Measurements from ENCODE around the gene ZC3H6. TPM values are rescaled to one million over a fixed set of nuclear protein-coding genes. Genes with fewer than 3 reads are reported as not detected.

Gene ZC3H6
- total and polyA plus RNA-seq, 5 donors from 2014 or later, result 5.1 to 18.7 (median 7.1) TPM

DNA sequence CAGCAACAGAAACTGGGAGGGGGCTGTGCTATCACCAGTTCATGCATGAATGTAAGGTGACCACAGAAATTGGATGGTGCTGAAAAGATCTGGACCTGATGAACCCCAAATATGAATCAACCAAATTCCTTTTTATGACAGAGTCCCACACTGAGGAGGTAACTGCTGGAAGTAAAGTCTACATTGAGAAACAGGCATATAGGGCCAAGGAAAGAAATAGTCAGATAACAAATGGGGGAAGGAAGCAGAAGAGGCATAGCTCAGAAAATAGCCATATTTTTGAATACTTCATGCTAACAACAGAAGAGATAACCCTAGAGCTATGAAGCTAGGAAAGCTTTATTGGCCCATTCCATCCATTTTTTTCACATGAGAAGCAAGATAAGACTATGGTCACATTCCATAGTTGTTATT, 25.8 kb downstream of the ZC3H6 start:
- ATAC-seq (ENCODE audit: low read depth in 2 of 2), result no peak
- Histone ChIP-seq H3K27me3 (ENCODE audit: control insufficient read depth, insufficient read depth, low read length) (no peaks in the 10 kb centered on the region), H3K36me3 (ENCODE audit: control insufficient read depth, insufficient read depth, low read length) (peaks cover 31% of the 10 kb centered on the region), H3K9me3 (ENCODE audit: control insufficient read depth in 2 of 2, low read length in 2 of 2) (no peaks in the 10 kb centered on the region), H3K4me3 (ENCODE audit: low read depth, low read length) (no peak overlapping the region), H3K4me1 (ENCODE audit: control insufficient read depth, insufficient read depth, low read length, poor library complexity, severe bottlenecking) (no peaks in the 10 kb centered on the region), H3K27ac (ENCODE audit: insufficient read depth, low read length, poor library complexity, severe bottlenecking) (no peak overlapping the region)
- Mint-ChIP-seq H3K27me3 (no peaks in the 10 kb centered on the region), H3K36me3 (peaks cover 35% of the 10 kb centered on the region), H3K27ac (no peak overlapping the region), H3K9me3 (peaks cover 0 to 2% (median 0%) of the 10 kb centered on the region in 7 donors), H3K4me1 (peaks cover 5 to 16% (median 9%) of the 10 kb centered on the region in 4 donors), H3K4me3 (no peak overlapping the region)
- no peak for DNase-seq

DNA sequence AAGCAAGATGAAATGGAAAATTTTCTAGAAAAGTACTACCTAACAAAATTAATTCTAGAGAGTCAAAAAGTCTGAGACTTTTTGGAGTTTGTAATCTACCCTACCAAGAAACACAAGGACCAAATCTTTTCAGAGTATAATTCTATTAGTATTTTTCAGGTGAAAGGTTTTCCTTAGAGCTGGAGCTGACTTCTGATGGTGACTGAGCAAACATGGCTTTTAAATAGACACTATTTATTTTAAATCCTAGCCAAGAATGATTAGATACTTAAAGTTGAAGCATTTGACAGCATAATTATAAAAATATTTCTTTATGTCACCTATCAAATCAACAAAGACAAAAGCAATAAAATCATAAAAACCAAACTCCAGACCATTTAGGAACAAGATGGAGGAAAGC, 26.6 kb downstream of the ZC3H6 start:
- Mint-ChIP-seq H3K9me3 (peaks cover 0 to 2% (median 0%) of the 10 kb centered on the region in 7 donors), H3K27ac (no peak overlapping the region), H3K4me3 (no peak overlapping the region), H3K4me1 (peaks cover 1 to 11% (median 7%) of the 10 kb centered on the region in 4 donors), H3K36me3 (peaks cover 35% of the 10 kb centered on the region), H3K27me3 (no peaks in the 10 kb centered on the region)
- Histone ChIP-seq H3K27ac (ENCODE audit: insufficient read depth, low read length, poor library complexity, severe bottlenecking) (no peak overlapping the region), H3K4me1 (ENCODE audit: control insufficient read depth, insufficient read depth, low read length, poor library complexity, severe bottlenecking) (no peaks in the 10 kb centered on the region), H3K9me3 (ENCODE audit: control insufficient read depth in 2 of 2, low read length in 2 of 2) (no peaks in the 10 kb centered on the region), H3K27me3 (ENCODE audit: control insufficient read depth, insufficient read depth, low read length) (no peaks in the 10 kb centered on the region), H3K36me3 (ENCODE audit: control insufficient read depth, insufficient read depth, low read length) (peaks cover 36% of the 10 kb centered on the region), H3K4me3 (ENCODE audit: low read depth, low read length) (no peak overlapping the region)
- no peak for DNase-seq
- ATAC-seq (ENCODE audit: low read depth in 2 of 2), result no peak

DNA sequence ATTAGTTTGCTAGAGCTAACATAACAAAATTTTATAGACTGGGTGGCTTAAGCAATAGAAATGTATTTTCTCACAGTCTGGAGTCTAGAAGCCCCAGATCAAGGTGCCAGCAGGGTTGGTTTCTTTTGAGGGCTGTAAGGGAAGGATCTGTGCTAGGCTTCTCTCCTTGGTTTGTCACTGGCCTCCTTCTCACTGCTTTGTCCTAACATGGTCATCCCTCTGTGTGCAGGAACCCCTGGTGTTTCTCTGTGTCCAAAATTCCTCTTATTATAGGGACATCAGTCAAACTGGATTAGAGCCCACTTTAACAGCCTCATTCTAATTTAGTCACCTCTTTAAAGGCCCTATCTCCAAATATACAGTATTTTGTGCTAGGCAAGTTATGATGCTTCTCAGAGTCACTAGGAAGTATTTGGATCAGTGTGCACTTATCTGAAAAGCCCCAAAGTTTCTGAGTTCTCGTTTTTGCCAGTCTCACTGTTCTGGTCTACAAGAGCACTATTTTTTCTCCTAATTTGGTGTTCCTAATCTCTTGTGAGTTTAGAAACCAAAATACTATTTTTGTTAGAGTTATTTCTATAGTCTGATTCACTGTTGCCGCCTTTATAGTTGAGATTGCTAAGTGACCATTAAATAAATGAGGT, 29.0 kb downstream of the ZC3H6 start:
- Mint-ChIP-seq H3K27ac (no peak overlapping the region), H3K4me3 (no peak overlapping the region), H3K36me3 (peaks cover 42% of the 10 kb centered on the region), H3K9me3 (peaks cover 0 to 2% (median 0%) of the 10 kb centered on the region in 7 donors), H3K4me1 (peaks cover 0 to 8% (median 7%) of the 10 kb centered on the region in 4 donors), H3K27me3 (no peaks in the 10 kb centered on the region)
- Histone ChIP-seq H3K4me1 (ENCODE audit: control insufficient read depth, insufficient read depth, low read length, poor library complexity, severe bottlenecking) (no peaks in the 10 kb centered on the region), H3K27ac (ENCODE audit: insufficient read depth, low read length, poor library complexity, severe bottlenecking) (no peak overlapping the region), H3K4me3 (ENCODE audit: low read depth, low read length) (no peak overlapping the region), H3K36me3 (ENCODE audit: control insufficient read depth, insufficient read depth, low read length) (peaks cover 43% of the 10 kb centered on the region), H3K9me3 (ENCODE audit: control insufficient read depth in 2 of 2, low read length in 2 of 2) (no peaks in the 10 kb centered on the region), H3K27me3 (ENCODE audit: control insufficient read depth, insufficient read depth, low read length) (no peaks in the 10 kb centered on the region)
- no peak for ATAC-seq (ENCODE audit: low read depth in 2 of 2)
- DNase-seq, result no peak

DNA sequence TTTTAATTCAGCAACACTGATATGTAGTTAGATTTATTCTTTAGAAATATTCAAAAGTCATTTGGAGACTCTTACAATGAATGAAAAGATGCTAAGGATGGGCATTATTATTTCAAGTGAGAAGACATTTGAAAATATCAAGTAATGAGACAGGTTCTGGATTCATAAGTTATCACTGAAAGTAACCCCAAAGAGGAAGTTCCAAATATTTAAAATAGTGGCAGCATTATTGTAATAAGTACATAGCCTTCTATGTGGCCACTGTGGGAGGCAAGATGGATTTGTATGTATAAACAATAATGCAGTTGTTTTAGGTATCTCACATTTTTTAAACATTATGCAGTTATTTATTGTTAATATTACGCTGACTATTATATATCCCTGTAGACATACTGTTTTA, 29.7 kb downstream of the ZC3H6 start:
- peaks cover 0 to 2% (median 0%) of the 10 kb centered on the region in 7 donors for H3K9me3 Mint-ChIP-seq
- H3K27me3 ChIP-seq (ENCODE audit: control insufficient read depth, insufficient read depth, low read length), result no peaks in the 10 kb centered on the region
- no peak overlapping the region for H3K27ac Mint-ChIP-seq
- peaks cover 48% of the 10 kb centered on the region for H3K36me3 ChIP-seq (ENCODE audit: control insufficient read depth, insufficient read depth, low read length)
- no peak for ATAC-seq (ENCODE audit: low read depth in 2 of 2)
- H3K4me3 Mint-ChIP-seq, result no peak overlapping the region
- no peak overlapping the region for H3K4me3 ChIP-seq (ENCODE audit: low read depth, low read length)
- no peak for DNase-seq
- H3K27me3 Mint-ChIP-seq, result no peaks in the 10 kb centered on the region
- H3K9me3 ChIP-seq (ENCODE audit: control insufficient read depth in 2 of 2, low read length in 2 of 2), result no peaks in the 10 kb centered on the region
- H3K27ac ChIP-seq (ENCODE audit: insufficient read depth, low read length, poor library complexity, severe bottlenecking), result no peak overlapping the region
- peaks cover 0 to 8% (median 6%) of the 10 kb centered on the region in 4 donors for H3K4me1 Mint-ChIP-seq
- no peaks in the 10 kb centered on the region for H3K4me1 ChIP-seq (ENCODE audit: control insufficient read depth, insufficient read depth, low read length, poor library complexity, severe bottlenecking)
- peaks cover 42% of the 10 kb centered on the region for H3K36me3 Mint-ChIP-seq

DNA sequence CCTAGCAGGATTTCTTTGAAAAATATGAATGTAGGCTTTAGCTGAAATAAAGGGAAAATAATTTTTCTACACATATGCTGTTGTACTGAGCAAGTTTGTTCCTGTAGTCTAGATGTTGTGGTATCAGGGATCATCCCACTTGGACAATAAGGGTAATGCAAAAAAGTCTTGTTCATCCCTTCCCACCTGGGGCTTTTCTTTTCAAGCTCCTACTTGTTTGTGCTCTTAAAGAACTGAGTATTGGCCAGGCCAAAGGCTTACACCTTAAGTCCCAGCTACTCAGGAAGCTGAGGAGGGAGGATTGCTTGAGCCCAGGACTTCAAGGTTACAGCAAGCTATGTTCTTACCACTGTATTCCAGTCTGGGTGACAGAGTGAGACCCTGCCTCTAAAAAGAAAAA, 35.5 kb downstream of the ZC3H6 start:
- Histone ChIP-seq H3K27ac (ENCODE audit: insufficient read depth, low read length, poor library complexity, severe bottlenecking) (no peak overlapping the region), H3K9me3 (ENCODE audit: control insufficient read depth in 2 of 2, low read length in 2 of 2) (no peaks in the 10 kb centered on the region), H3K36me3 (ENCODE audit: control insufficient read depth, insufficient read depth, low read length) (peaks cover 54% of the 10 kb centered on the region), H3K4me1 (ENCODE audit: control insufficient read depth, insufficient read depth, low read length, poor library complexity, severe bottlenecking) (no peaks in the 10 kb centered on the region), H3K27me3 (ENCODE audit: control insufficient read depth, insufficient read depth, low read length) (no peaks in the 10 kb centered on the region), H3K4me3 (ENCODE audit: low read depth, low read length) (no peak overlapping the region)
- ATAC-seq (ENCODE audit: low read depth in 2 of 2), result no peak
- H3K9me3 Mint-ChIP-seq, result no peaks in the 10 kb centered on the region
- H3K4me1 Mint-ChIP-seq, result no peaks in the 10 kb centered on the region
- H3K36me3 Mint-ChIP-seq, result peaks cover 37% of the 10 kb centered on the region
- H3K4me3 Mint-ChIP-seq, result no peak overlapping the region
- H3K27ac Mint-ChIP-seq, result no peak overlapping the region
- no peak for DNase-seq
- H3K27me3 Mint-ChIP-seq, result no peaks in the 10 kb centered on the region

DNA sequence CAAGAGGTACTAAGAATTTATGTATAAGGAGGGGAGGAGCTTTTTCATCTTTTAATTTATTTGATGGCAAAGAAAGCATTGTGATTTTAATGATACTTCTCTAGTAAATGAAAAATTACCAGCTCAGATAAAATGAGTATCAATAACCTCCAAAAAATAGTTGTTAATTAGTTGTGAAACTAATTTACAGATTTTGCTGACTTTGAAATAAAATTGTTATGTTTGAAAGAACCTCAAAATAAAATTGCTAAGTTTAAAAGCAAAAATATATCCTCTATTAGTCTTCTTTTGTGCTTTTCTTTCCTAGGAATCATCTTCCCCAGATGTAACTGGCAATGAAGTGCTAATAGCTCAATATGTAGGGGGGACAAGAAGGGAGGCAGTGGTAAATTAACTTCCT, 36.5 kb downstream of the ZC3H6 start:
- Histone ChIP-seq H3K27me3 (ENCODE audit: control insufficient read depth, insufficient read depth, low read length) (no peaks in the 10 kb centered on the region), H3K27ac (ENCODE audit: insufficient read depth, low read length, poor library complexity, severe bottlenecking) (no peak overlapping the region), H3K4me1 (ENCODE audit: control insufficient read depth, insufficient read depth, low read length, poor library complexity, severe bottlenecking) (no peaks in the 10 kb centered on the region), H3K9me3 (ENCODE audit: control insufficient read depth in 2 of 2, low read length in 2 of 2) (no peaks in the 10 kb centered on the region), H3K4me3 (ENCODE audit: low read depth, low read length) (no peak overlapping the region), H3K36me3 (ENCODE audit: control insufficient read depth, insufficient read depth, low read length) (peaks cover 48% of the 10 kb centered on the region)
- no peaks in the 10 kb centered on the region for H3K27me3 Mint-ChIP-seq
- no peak for ATAC-seq (ENCODE audit: low read depth in 2 of 2)
- H3K4me1 Mint-ChIP-seq, result no peaks in the 10 kb centered on the region
- H3K36me3 Mint-ChIP-seq, result peaks cover 37% of the 10 kb centered on the region
- H3K9me3 Mint-ChIP-seq, result no peaks in the 10 kb centered on the region
- H3K4me3 Mint-ChIP-seq, result no peak overlapping the region
- H3K27ac Mint-ChIP-seq, result peak overlapping the region in 1 of 3 donors; percentile 38
- DNase-seq, result no peak

DNA sequence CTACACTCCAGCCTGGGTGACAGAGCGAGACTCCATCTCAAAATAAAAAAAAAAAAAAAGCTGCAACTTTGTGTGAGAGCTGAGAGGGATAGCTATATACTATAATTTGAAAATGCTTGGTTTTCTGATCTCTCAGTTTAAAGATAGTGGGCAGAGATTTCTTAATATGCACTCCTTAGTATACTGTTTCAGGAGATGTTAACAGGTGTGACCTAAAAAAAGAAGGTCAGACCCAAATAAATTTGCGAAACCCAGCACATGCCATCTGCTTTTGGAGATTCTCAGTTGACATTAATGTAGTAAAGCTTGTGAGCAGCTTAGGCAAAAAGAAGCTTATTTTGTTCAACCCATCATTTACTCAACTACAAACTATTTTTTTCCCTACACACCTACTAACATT, 37.4 kb downstream of the ZC3H6 start:
- no peak overlapping the region for H3K27ac ChIP-seq (ENCODE audit: insufficient read depth, low read length, poor library complexity, severe bottlenecking)
- no peak overlapping the region for H3K4me3 Mint-ChIP-seq
- H3K9me3 ChIP-seq (ENCODE audit: control insufficient read depth in 2 of 2, low read length in 2 of 2), result no peaks in the 10 kb centered on the region
- no peak for ATAC-seq (ENCODE audit: low read depth in 2 of 2)
- H3K4me3 ChIP-seq (ENCODE audit: low read depth, low read length), result no peak overlapping the region
- no peaks in the 10 kb centered on the region for H3K4me1 ChIP-seq (ENCODE audit: control insufficient read depth, insufficient read depth, low read length, poor library complexity, severe bottlenecking)
- no peak overlapping the region for H3K27ac Mint-ChIP-seq
- no peaks in the 10 kb centered on the region for H3K27me3 ChIP-seq (ENCODE audit: control insufficient read depth, insufficient read depth, low read length)
- H3K36me3 Mint-ChIP-seq, result peaks cover 33% of the 10 kb centered on the region
- H3K9me3 Mint-ChIP-seq, result no peaks in the 10 kb centered on the region
- H3K27me3 Mint-ChIP-seq, result no peaks in the 10 kb centered on the region
- DNase-seq, result no peak
- H3K36me3 ChIP-seq (ENCODE audit: control insufficient read depth, insufficient read depth, low read length), result peaks cover 43% of the 10 kb centered on the region
- no peaks in the 10 kb centered on the region for H3K4me1 Mint-ChIP-seq

DNA sequence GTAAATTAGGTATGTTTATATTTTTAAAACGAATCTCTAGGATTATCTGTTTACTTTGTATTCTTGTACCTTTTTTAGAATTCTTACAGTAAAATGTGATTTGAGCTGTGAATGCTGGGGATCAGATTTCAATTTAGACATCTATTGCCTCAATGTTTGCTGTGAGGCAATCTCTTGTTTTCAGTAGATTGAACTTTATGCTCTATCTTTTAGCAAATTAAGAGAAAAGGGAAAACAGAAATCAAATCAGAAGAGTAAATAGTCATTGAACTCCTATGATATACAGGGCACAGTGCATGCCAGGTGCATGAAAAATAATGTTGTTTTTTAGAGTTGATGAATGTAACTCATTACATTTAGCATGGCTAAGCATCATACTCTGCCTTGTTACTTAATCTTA, 39.5 kb downstream of the ZC3H6 start:
- H3K36me3 Mint-ChIP-seq, result peaks cover 42% of the 10 kb centered on the region
- no peaks in the 10 kb centered on the region for H3K27me3 Mint-ChIP-seq
- H3K4me3 Mint-ChIP-seq, result no peak overlapping the region
- ATAC-seq (ENCODE audit: low read depth in 2 of 2) (no peak), DNase-seq (no peak)
- Histone ChIP-seq H3K4me3 (ENCODE audit: low read depth, low read length) (no peak overlapping the region), H3K9me3 (ENCODE audit: control insufficient read depth in 2 of 2, low read length in 2 of 2) (no peaks in the 10 kb centered on the region), H3K27ac (ENCODE audit: insufficient read depth, low read length, poor library complexity, severe bottlenecking) (no peak overlapping the region), H3K36me3 (ENCODE audit: control insufficient read depth, insufficient read depth, low read length) (peaks cover 45% of the 10 kb centered on the region), H3K27me3 (ENCODE audit: control insufficient read depth, insufficient read depth, low read length) (no peaks in the 10 kb centered on the region), H3K4me1 (ENCODE audit: control insufficient read depth, insufficient read depth, low read length, poor library complexity, severe bottlenecking) (no peaks in the 10 kb centered on the region)
- no peaks in the 10 kb centered on the region for H3K9me3 Mint-ChIP-seq
- peak overlapping the region in 1 of 3 donors; percentile 20 for H3K27ac Mint-ChIP-seq
- H3K4me1 Mint-ChIP-seq, result no peaks in the 10 kb centered on the region

Measured in CD4-positive, CD25-positive, alpha-beta regulatory T cell (primary cell).